ENCODE data around the gene DNAJC7. TPM values are rescaled to one million over a fixed set of nuclear protein-coding genes. Genes with fewer than 3 reads are reported as not detected.

DNAJC7 gene
- total RNA-seq, 2 donors from 2014 or later: 61.2 to 80.6 TPM

GRCh38 chr17:41956522-41956921 is 60.7 kb downstream of the DNAJC7 start:
- Histone ChIP-seq H3K27me3 (replicated peaks; ENCODE audit: insufficient read depth) (no peaks in the 10 kb centered on the region), H3K4me1 (ENCODE audit: control insufficient read depth in 1 of 2, low read depth in 2 of 2) (no peaks in the 10 kb centered on the region), H3K9me3 (no peaks in the 10 kb centered on the region), H3K36me3 (no peaks in the 10 kb centered on the region), H3K27ac (no peak overlapping the region), H3K4me3 (no peak overlapping the region)
- TF ChIP-seq, protein P1, sequence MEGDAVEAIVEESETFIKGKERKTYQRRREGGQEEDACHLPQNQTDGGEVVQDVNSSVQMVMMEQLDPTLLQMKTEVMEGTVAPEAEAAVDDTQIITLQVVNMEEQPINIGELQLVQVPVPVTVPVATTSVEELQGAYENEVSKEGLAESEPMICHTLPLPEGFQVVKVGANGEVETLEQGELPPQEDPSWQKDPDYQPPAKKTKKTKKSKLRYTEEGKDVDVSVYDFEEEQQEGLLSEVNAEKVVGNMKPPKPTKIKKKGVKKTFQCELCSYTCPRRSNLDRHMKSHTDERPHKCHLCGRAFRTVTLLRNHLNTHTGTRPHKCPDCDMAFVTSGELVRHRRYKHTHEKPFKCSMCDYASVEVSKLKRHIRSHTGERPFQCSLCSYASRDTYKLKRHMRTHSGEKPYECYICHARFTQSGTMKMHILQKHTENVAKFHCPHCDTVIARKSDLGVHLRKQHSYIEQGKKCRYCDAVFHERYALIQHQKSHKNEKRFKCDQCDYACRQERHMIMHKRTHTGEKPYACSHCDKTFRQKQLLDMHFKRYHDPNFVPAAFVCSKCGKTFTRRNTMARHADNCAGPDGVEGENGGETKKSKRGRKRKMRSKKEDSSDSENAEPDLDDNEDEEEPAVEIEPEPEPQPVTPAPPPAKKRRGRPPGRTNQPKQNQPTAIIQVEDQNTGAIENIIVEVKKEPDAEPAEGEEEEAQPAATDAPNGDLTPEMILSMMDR (IDR thresholded peaks at IDR 0.05): peak; percentile 9
- DNase-seq (ENCODE audit: low spot score): no peak
- no peak for ATAC-seq (ENCODE audit: insufficient number of reproducible peaks, low FRiP score, low read depth)

DNA sequence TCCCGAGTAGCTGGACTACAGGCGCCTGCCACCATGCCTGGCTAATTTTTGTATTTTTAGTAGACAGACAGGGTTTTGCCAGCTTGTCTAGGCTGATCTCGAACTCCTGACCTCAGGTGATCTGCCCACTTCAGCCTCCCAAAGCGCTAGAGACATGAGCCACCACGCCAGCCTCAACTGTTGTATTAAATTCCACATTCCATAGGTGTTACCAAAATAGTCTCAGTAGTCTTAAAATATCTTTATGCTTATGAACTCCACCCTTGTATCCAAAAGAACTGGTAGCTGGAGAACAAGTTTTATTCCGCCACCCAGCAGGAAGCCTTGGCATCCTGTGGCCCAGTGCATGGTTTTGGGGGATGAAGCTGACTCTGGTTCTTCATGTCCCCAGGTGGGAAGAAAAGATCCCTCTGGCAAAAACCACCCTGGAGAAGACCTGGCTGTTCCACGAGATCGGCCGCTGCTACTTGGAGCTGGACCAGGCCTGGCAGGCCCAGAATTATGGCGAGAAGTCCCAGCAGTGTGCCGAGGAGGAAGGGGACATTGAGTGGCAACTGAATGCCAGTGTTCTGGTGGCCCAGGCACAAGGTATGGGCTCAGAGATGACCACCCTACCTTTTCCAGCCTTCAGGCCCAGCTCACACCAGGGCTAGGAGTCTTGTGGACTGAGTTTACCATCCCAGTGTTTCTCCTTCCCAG is 68.3 kb downstream of the DNAJC7 start:
- Histone ChIP-seq H3K27me3 (replicated peaks; ENCODE audit: insufficient read depth) (no peaks in the 10 kb centered on the region), H3K4me3 (no peak overlapping the region), H3K36me3 (no peaks in the 10 kb centered on the region), H3K9me3 (no peaks in the 10 kb centered on the region), H3K4me1 (ENCODE audit: control insufficient read depth in 1 of 2, low read depth in 2 of 2) (no peaks in the 10 kb centered on the region), H3K27ac (no peak overlapping the region)
- ATAC-seq (ENCODE audit: insufficient number of reproducible peaks, low FRiP score, low read depth): no peak
- DNase-seq (ENCODE audit: low spot score): no peak
- TF ChIP-seq, protein P1 (IDR thresholded peaks at IDR 0.05): no peak

GRCh38 chr17:41944943-41945342 is 72.3 kb downstream of the DNAJC7 start:
- Histone ChIP-seq H3K9me3 (no peaks in the 10 kb centered on the region), H3K36me3 (no peaks in the 10 kb centered on the region), H3K4me1 (ENCODE audit: control insufficient read depth in 1 of 2, low read depth in 2 of 2) (no peaks in the 10 kb centered on the region), H3K27me3 (replicated peaks; ENCODE audit: insufficient read depth) (no peaks in the 10 kb centered on the region), H3K4me3 (no peak overlapping the region), H3K27ac (no peak overlapping the region)
- TF ChIP-seq, protein P1 (IDR thresholded peaks at IDR 0.05): no peak
- no peak for DNase-seq (ENCODE audit: low spot score)
- no peak for ATAC-seq (ENCODE audit: insufficient number of reproducible peaks, low FRiP score, low read depth)

DNA sequence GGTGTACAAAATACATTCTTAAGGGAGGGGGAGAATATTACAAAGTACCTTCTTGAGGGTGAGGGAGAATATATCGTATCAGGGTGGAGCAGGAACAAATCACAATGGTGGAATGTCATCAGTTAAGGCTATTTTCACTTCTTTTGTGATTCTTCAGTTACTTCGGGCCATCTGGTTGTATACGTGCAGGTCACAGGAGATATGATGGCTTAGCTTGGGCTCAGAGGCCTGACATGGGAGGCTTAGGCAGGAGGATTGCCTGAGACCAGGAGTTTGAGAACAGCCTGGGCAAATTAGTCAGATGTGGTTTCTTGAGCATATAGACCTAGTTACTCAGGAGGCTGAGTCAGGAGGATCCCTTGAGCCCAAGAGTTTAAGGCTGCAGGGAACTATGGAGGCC is 73.7 kb downstream of the DNAJC7 start:
- TF ChIP-seq, protein P1 (IDR thresholded peaks at IDR 0.05): no peak

GRCh38 chr17:41942626-41943373 is 74.4 kb downstream of the DNAJC7 start:
- no peaks in the 10 kb centered on the region for H3K9me3 ChIP-seq
- ATAC-seq (ENCODE audit: insufficient number of reproducible peaks, low FRiP score, low read depth) (no peak), DNase-seq (ENCODE audit: low spot score) (no peak)
- H3K4me1 ChIP-seq (ENCODE audit: control insufficient read depth in 1 of 2, low read depth in 2 of 2): no peaks in the 10 kb centered on the region
- TF ChIP-seq, protein P1 (IDR thresholded peaks at IDR 0.05): no peak
- H3K27me3 ChIP-seq (replicated peaks; ENCODE audit: insufficient read depth): no peaks in the 10 kb centered on the region
- no peaks in the 10 kb centered on the region for H3K36me3 ChIP-seq
- no peak overlapping the region for H3K4me3 ChIP-seq
- no peak overlapping the region for H3K27ac ChIP-seq

More for the DNA sequence above, 73.7 kb downstream of the DNAJC7 start:
- Histone ChIP-seq H3K27me3 (replicated peaks; ENCODE audit: insufficient read depth) (no peaks in the 10 kb centered on the region), H3K4me1 (ENCODE audit: control insufficient read depth in 1 of 2, low read depth in 2 of 2) (no peaks in the 10 kb centered on the region), H3K36me3 (no peaks in the 10 kb centered on the region), H3K27ac (no peak overlapping the region), H3K4me3 (no peak overlapping the region), H3K9me3 (no peaks in the 10 kb centered on the region)
- ATAC-seq (ENCODE audit: insufficient number of reproducible peaks, low FRiP score, low read depth) (no peak), DNase-seq (ENCODE audit: low spot score) (no peak)
